Stimulated activated CD4-positive, alpha-beta T cell treated with anti-CD3 and anti-CD28 coated beads, Interleukin-2, amount 100 ng/mL, for 48 hours (primary cell): ENCODE data around the gene ZNF322.

ENCODE experiments used
- DNase-seq, 2 donors: peaks; one replicate each; pipeline ENCODE4 v3.0.0-alpha.2; 2020

Gene ZNF322

DNA sequence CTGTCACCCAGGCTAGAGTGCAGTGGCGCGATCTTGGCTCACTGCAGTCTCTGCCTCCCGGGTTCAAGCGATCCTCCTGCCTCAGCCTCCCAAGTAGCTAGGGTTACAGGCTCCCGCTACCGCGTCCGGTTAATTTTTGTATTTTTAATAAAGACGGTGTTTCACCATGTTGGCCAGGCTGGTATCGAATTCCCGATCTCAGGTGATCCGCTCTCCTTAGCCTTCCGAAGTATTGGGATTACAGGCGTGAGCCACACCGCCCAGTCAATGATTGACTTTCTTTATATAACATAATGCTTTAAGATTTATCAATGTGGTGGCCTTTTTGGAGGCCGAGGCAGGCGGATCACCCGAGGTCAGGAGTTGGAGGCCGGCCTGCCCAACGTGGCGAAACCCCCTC is 70.6 kb downstream of the ZNF322 start:
- DNase-seq = no peak
